GM10266 (cell line): Measurements from ENCODE around the gene DND1.

Experiments used
- DNase-seq: peaks from one replicate; pipeline ENCODE4 v3.0.0; 2012; ENCODE audit errors: extremely low spot score
- CTCF ChIP-seq: IDR thresholded peaks from 2 replicates; pipeline ENCODE4 v1.5.1; 2012; ENCODE audit warnings: mild to moderate bottlenecking, low read depth; ENCODE audit not compliant: control insufficient read depth, insufficient read depth; ENCODE audit errors: missing control alignments

DND1 gene

GRCh38 chr5:140637371-140638100 is 35.8 kb downstream of the DND1 start:
- DNase-seq, result no peak
- no peak for TF ChIP-seq CTCF

GRCh38 chr5:140635291-140636257 is 37.8 kb downstream of the DND1 start:
- no peak for TF ChIP-seq CTCF
- no peak for DNase-seq

- no peak for DNase-seq
Measured at GRCh38 chr5:140634103-140634502, 39.3 kb downstream of the DND1 start.

GRCh38 chr5:140633501-140633900 is 39.9 kb downstream of the DND1 start:
- DNase-seq, result no peak

More at GRCh38 chr5:140634103-140634502, 39.3 kb downstream of the DND1 start:
- TF ChIP-seq CTCF, result no peak

GRCh38 chr5:140633021-140633471 is 40.3 kb downstream of the DND1 start, which contains the start of gene CD14:
TSS of gene CD14 (minus strand) at chr5:140633175. CDS start at chr5:140633071, 104 bp downstream.
- no peak for TF ChIP-seq CTCF
- no peak for DNase-seq

More at GRCh38 chr5:140633501-140633900, 39.9 kb downstream of the DND1 start:
- TF ChIP-seq CTCF, result no peak

GRCh38 chr5:140632366-140633020 is 40.9 kb downstream of the DND1 start:
- TF ChIP-seq CTCF, result no peak
- DNase-seq, result peak; percentile 48
